PC-9 (cell line): ENCODE measurements around the gene PTPRG.
"Not testable (repeated sequence)": the region's sequence is repeated elsewhere in the genome, so short reads cannot be mapped to it uniquely, and the experiment has no call there.

Source experiments
- EZH2 ChIP-seq: fragments of 200-600 bp; sonication (generic); IDR thresholded peaks from 2 replicates; pipeline ENCODE4 v1.8.0; 2017; ENCODE audit warnings: antibody characterized with exemption, low read depth
- TF ChIP-seq, protein P1 (sequence below): fragments of 200-600 bp; sonication (generic); conservative IDR thresholded peaks from 2 replicates; pipeline ENCODE4 v1.6.1; 2017; ENCODE audit warnings: mixed run types, antibody characterized with exemption, mild to moderate bottlenecking, moderate library complexity

DNA sequence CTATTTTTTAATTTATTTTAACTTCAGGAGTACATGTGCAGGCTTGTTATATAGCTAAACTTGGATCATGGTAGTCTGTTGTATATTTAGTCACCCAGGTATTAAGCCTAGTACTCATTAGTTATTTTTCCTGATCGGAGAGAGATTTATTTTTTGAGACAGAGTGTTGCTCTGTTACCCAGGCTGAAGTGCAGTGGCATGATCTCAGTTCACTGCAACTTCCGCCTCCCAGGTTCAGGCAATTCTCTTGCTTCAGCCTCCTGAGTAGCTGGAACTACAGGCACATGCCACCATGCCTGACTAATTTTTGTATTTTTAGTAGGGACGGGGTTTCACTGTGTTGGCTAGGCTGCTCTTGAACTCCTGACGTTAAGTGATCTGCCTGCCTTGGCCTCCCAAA lies 477.4 kb downstream of the PTPRG start:
- TF ChIP-seq, protein P1, sequence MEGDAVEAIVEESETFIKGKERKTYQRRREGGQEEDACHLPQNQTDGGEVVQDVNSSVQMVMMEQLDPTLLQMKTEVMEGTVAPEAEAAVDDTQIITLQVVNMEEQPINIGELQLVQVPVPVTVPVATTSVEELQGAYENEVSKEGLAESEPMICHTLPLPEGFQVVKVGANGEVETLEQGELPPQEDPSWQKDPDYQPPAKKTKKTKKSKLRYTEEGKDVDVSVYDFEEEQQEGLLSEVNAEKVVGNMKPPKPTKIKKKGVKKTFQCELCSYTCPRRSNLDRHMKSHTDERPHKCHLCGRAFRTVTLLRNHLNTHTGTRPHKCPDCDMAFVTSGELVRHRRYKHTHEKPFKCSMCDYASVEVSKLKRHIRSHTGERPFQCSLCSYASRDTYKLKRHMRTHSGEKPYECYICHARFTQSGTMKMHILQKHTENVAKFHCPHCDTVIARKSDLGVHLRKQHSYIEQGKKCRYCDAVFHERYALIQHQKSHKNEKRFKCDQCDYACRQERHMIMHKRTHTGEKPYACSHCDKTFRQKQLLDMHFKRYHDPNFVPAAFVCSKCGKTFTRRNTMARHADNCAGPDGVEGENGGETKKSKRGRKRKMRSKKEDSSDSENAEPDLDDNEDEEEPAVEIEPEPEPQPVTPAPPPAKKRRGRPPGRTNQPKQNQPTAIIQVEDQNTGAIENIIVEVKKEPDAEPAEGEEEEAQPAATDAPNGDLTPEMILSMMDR, result not testable (repeated sequence)
- not testable (repeated sequence) for TF ChIP-seq EZH2
